HG02798 (cell line): ENCODE results near the gene BUD31.
"Not testable (repeated sequence)": the region's sequence is repeated elsewhere in the genome, so short reads cannot be mapped to it uniquely, and the experiment has no call there.

ENCODE experiments used
- ATAC-seq: cut with Tn5 transposase; IDR thresholded peaks from one replicate; pipeline ENCODE4 v1.9.1; 2021; ENCODE audit warnings: mild to moderate bottlenecking; ENCODE audit not compliant: unreplicated experiment, poor library complexity

Gene BUD31

GRCh38 chr7:99408379-99409191 lies at the start of gene BUD31, which contains the start of gene PDAP1:
TSS of gene BUD31 (plus strand) at chr7:99408969. CDS start at chr7:99411093, 2,124 bp downstream.
TSS of gene PDAP1 (minus strand) at chr7:99408597. CDS start at chr7:99408548, 49 bp downstream.
- peak; percentile 84 for ATAC-seq

- no peak for ATAC-seq
Observed at GRCh38 chr7:99359465-99360154, 49.2 kb upstream of the BUD31 start.

- no peak for ATAC-seq
Observed at GRCh38 chr7:99362801-99363200, 46.0 kb upstream of the BUD31 start.

- no peak for ATAC-seq
Observed at GRCh38 chr7:99363286-99363685, 45.5 kb upstream of the BUD31 start.

DNA sequence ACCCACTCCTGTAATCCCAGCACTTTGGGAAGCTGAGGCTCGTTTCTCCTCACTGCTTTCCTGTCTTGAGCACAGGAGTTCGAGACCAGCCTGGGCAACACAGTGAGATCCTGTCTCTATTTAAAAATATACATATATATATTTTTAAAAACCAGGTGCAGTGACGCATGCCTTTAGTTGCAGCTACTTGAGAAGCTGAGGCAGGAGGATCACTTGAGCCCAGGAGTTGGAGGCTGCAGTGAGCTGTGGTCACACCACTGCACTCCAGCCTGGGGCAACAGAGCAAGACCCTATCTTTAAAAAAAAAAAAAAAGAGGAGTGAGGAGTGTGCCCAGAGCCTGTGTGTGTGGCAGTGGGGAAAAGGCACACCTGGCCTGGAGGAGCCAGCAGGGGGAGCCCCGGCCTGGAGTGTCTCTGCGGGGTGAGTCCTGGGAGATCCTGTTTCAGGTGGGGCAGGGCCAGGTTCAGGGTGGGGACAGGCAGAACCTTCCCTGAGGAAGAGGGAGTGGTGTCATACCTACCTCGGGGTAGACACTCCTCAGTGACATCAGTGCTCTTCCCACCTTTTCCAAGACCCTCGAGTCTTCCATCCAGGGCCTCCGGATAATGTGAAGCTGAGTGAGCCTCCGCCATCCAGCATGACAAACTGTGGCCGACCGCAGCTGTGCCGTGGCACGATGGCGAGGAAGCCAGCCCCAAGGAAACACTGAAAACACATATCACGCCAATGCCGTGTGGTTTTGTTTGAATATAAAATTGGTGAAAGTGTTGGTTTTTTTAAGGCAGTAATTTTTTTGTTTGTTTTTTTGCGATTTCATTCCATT lies 43.2 kb upstream of the BUD31 start:
- ATAC-seq, result no peak

DNA sequence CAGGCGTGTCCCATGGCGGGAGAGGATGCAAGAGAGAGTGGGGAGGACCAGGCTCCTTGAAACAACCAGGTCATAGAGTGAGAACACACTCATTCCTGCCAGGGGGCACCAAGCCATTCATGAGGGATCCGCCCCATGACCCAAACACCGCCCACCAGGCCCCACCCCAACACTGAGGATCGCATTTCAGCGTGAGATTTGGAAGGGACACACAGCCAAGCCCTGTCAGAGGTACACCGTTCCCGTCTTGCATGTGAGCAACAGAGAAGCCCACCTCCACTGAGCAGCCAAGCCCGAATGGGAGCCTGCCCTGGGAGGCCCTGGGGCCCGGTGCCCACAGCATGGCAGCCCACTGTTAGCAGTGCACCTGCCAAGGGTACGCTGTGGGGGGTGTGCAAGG lies 42.1 kb upstream of the BUD31 start:
- ATAC-seq, result no peak

- ATAC-seq, result no peak
Observed at GRCh38 chr7:99368750-99369389, 39.9 kb upstream of the BUD31 start.

DNA sequence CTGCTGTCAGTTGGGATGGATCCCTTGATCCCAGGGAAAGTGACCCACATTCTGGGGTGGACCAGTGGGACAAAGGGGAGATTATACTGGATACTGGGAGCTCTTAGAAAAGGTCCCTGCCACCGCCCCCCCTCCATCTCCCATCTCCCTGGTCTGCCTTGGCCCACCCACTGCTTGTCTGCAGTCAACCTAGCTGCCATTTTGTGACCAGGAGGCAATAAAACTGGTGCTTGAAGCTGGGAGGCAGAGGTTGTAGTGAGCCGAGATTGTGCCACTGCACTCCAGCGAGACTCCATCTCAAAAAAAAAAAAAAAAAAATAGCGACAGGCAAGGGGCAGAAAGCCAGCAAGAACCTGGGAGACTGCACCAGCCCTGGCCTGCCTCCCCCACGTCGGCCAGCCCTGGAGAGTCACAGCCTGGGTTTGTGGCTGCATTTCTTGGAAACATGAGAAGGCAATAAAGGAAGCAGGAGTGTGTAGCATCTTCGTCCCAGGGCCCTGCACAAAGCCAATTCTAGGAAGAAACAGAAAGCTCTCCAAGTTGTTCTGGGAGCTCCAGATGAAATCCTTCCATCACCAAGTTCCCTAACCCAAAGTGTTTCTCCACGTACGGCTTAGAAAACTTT lies 38.9 kb upstream of the BUD31 start:
- ATAC-seq, result no peak

DNA sequence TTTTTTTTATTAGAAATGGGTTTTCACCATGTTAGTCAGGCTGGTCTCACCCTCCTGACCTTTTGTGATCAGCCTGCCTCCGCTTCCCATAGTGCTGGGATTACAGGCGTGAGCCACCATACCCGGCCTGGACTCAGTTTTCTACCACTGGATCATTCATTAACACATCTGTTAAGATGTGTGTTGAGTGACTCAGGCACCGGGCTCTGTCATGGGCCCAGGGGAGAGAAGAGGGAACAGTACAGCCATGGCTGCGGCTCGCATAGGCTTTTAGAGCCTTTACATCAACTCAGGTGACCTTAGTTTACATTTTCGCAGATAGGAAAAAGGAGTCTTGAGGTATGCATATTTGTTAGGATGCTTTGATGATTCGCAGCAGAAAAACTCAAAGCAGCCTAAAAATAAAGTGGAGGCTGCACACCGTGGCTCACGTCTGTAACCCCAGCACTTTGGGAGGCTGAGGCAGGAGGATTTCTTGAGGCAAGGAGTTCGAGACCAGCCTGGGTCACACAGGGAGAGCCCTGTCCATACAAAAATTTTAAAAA lies 37.3 kb upstream of the BUD31 start:
- ATAC-seq, result no peak

GRCh38 chr7:99372275-99373090 lies 36.3 kb upstream of the BUD31 start:
- no peak for ATAC-seq

DNA sequence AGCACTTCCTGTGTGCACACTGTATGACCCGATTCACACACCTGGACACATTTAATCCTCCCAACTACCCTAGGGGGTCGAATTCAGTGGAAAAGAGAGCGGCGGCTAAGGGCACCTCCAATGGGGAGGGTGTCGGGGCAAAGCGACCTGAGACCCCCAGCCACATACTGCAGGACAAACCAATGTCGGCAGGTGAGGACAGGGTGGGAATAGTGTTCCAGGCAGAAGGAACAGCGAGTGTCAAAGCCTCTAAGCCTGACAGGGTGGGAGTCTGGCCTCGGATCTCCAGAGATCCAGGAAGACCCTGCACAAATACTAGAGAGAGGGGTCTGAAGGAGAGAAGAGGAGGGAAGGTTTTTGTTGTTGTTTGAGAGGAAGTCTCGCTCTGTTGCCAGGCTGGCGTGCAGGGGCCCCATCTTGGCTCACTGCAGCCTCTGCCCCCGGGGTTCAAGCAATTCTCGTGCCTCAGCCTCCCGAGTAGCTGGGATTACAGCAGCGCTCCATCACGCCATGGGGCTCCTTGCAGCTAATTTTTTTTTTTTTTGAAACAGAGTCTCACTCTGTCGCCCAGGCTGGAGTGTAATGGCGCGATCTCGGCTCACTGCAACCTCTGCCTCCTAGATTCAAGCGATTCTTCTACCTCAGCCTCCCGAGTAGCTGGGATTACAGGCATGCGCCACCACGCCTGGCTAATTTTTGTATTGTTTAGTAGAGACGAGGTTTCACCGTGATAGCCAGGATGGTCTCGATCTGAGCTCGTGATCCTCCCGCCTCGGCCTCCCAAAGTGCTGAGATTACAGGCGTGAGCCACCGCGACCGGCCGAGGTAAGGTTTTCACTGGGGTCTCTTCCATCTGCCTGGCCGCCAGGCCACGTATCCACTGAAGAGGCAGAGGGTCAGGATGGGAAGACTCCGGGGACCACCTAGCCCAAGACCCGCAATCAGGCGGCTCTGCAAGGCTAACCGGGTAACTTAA lies 35.4 kb upstream of the BUD31 start:
- no peak for ATAC-seq

DNA sequence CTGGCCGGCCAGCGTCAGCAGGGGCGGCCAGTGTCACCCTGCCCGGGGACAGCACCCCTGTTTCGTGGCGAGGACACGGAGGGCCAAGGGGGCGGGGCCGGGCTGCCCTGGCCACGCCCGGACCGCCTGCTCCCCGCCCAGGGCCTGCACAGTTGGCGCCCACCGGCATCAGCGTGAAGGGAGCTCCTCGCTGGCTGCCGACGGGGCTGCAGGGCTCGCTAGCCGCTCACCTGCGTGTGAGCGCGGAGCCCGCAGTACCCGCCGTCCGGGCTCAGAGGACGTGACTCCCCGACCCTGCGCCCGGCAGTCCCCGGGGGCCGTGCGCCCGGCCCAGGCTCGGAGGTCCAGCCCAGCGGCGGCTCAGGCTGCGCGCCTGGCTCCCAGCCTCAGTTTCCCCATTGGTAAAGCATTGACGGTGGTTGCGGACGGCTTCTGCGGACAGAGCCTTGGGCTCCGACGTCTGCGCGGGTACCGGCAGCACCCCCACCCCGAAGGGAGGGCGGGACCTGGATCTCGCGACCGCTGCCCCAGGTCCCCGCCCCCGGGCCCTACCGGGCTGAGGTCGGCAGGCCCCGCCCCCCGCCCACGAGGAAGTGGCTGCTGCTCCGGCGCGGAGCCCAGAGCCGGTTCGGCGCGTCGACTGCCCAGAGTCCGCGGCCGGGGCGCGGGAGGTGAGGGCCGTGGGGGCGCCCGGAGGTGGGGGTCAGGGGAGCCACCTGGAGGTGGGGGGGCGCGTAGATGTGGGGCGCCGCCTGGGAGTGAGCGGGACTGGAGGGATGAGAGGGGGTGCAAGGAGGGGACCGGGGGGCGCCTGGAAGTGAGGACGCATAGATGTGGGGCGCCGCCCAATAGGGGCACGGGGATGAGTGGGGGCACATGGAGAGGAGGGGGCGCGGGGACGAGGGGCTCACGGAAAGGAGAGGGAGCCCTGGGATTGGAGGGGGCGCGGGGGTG lies 34.4 kb upstream of the BUD31 start, which contains the start of gene ARPC1B:
ARPC1B (plus strand) TSS at position 620 of the 954 bp plus-strand sequence. CDS start 10,985 bp downstream, outside the sequence.
- ATAC-seq, result peak; percentile 69

DNA sequence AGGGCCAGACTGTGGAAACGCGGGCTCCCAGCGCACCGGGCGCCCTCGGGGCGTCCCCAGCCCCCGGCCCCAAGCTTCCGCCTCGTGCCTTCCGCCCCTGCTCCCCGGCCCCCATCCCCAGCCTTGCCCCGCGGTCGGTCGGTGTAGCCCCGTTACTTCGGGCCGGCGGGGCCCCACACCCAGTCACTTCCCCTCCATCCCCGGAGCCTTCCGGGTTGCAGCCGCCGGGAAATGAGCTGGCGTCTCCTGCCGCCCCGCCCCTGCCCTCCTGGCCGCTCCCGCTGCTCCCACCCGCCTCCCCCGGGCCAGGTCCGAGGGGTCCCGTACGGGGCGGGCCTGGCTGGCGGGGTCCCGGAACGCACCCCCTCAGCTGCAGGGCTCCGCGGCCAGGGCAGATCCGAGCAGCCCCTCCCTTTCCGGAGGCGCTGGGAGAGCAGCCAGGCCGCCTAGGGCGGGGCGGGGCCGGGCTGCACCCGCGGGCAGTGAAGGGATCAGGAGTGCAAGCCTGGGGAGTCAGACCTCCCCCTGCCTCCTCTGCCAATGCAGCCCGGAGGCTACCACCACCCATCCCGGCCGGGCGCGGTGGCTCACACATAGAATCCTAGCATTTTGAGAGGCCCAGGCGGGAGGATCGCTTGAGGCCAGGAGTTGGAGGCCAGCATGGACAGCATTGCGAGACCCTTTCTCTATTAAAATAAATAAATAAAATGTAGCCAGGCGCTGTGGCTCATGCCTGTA lies 33.5 kb upstream of the BUD31 start:
- peak; percentile 54 for ATAC-seq

- ATAC-seq, result no peak
Observed at GRCh38 chr7:99379043-99379577, 29.7 kb upstream of the BUD31 start.

- ATAC-seq, result not testable (repeated sequence)
Observed at GRCh38 chr7:99379693-99380031, 29.1 kb upstream of the BUD31 start.
